Activated CD4-positive, alpha-beta memory T cell treated with anti-CD3 and anti-CD28 coated beads, Interleukin-2, amount 10 ng/mL, durations not matched to agents 7 days and 5 days (primary cell): ENCODE measurements around the gene FAM217A. TPM values are rescaled to one million over a fixed set of nuclear protein-coding genes. Genes with fewer than 3 reads are reported as not detected.
"Not testable (repeated sequence)": the region's sequence is repeated elsewhere in the genome, so short reads cannot be mapped to it uniquely, and the experiment has no call there.

Source experiments
- CTCF ChIA-PET: fragments of 350-600 bp; sonication (Branson Sonifier 250); formaldehyde crosslinking; loops from one replicate; lab custom pipeline; 2021; ENCODE audit warnings: antibody characterized with exemption, inconsistent platforms; lab: Charles Lee
- POLR2A ChIA-PET: fragments of 350-600 bp; sonication (Branson Sonifier 250); formaldehyde crosslinking; loops from one replicate; lab custom pipeline; 2021; ENCODE audit warnings: antibody characterized with exemption; lab: Charles Lee
- DNase-seq: peaks from one replicate; pipeline ENCODE4 v3.0.0-alpha.2; 2020
- H3K27ac Mint-ChIP-seq: one replicate; pipeline ENCODE4 v1.8.0; 2021; ENCODE audit warnings: mild to moderate bottlenecking, mixed read lengths
- H3K27me3 Mint-ChIP-seq: one replicate; pipeline ENCODE4 v1.8.0; 2021; ENCODE audit warnings: mixed read lengths
- H3K36me3 Mint-ChIP-seq: one replicate; pipeline ENCODE4 v1.8.0; 2021; ENCODE audit warnings: low read depth, mixed read lengths
- H3K4me1 Mint-ChIP-seq: one replicate; pipeline ENCODE4 v1.8.0; 2021; ENCODE audit warnings: mixed read lengths
- H3K4me3 Mint-ChIP-seq: one replicate; pipeline ENCODE4 v1.8.0; 2021; ENCODE audit warnings: mild to moderate bottlenecking, mixed read lengths
- H3K9me3 Mint-ChIP-seq: one replicate; pipeline ENCODE4 v1.8.0; 2021; ENCODE audit warnings: mixed read lengths
- total RNA-seq, 2 experiments: library from RNA; stranded (reverse); gene quantifications; one replicate each; pipeline ENCODE4 v1.2.3, GENCODE V29; 2021

Gene FAM217A
- total RNA-seq, 2 experiments from 2014 or later = not detected

DNA sequence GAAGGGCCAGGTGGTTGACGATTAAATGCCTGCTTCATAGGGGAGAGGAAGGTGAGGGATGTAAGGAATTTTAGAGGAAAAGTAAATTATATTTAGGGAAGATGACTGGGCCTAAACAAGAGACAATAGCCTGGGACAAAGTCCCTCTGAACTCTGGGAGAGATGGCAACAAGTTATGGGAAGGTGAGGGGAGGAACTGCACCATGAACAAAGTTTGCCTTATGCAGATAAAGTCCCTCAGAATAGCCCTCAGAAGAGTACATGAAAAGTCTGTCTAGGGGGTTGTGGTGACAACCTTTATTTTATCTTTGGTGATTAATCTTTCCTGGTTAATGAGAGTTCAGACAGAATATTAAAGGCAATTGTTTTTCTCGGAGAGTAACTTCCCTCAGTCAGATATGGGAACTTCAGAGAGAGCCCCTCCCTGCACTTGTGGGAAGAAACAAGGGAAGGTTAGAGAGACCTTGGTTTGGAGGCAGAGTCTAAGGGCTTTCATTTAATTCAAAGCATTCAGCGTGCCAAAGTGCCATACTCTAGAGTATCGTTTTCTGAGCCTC, 27.1 kb upstream of the FAM217A start:
- no peak for DNase-seq
- H3K9me3 Mint-ChIP-seq = no peaks in the 10 kb centered on the region
- H3K4me1 Mint-ChIP-seq = no peaks in the 10 kb centered on the region
- H3K4me3 Mint-ChIP-seq = no peak overlapping the region
- peaks cover 22% of the 10 kb centered on the region for H3K27me3 Mint-ChIP-seq
- H3K27ac Mint-ChIP-seq = no peak overlapping the region
- POLR2A ChIA-PET = no interaction called here
- CTCF ChIA-PET = no interaction called here
- no peaks in the 10 kb centered on the region for H3K36me3 Mint-ChIP-seq

DNA sequence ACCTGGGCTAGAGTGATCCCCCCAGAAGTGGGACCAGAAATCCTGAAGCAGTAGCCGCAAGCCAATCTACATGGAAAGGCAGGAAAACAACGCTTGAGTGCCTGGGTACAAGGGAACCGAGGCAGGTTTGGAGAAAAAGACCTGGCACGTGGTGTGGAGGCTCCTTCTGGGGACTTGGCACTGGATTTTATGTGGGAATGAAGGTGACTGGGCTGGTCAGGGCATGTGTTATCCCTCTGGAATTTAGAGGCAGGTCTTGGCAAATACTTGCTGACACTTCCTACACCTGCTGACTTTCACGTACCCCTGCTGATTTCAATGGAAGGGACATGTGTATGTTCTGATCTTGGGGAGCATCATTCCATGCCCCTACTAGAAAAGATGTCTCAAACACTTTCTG, 25.0 kb upstream of the FAM217A start:
- Mint-ChIP-seq H3K4me1 (no peaks in the 10 kb centered on the region), H3K36me3 (no peaks in the 10 kb centered on the region), H3K27ac (no peak overlapping the region), H3K27me3 (peaks cover 16% of the 10 kb centered on the region), H3K9me3 (no peaks in the 10 kb centered on the region), H3K4me3 (no peak overlapping the region)
- DNase-seq = no peak
- ChIA-PET POLR2A (no interaction called here), CTCF (no interaction called here)

GRCh38 chr6:4102687-4103244, 23.8 kb upstream of the FAM217A start:
- peaks cover 8% of the 10 kb centered on the region for H3K27me3 Mint-ChIP-seq
- no peak for DNase-seq
- H3K9me3 Mint-ChIP-seq = no peaks in the 10 kb centered on the region
- POLR2A ChIA-PET = interaction anchor here (0.7 kb wide), 1 partner anchor 15 kb away, joined by 3 read pairs; no protein-coding TSS in a partner anchor
- H3K4me3 Mint-ChIP-seq = no peak overlapping the region
- no peak overlapping the region for H3K27ac Mint-ChIP-seq
- no peaks in the 10 kb centered on the region for H3K4me1 Mint-ChIP-seq
- CTCF ChIA-PET = interaction anchor here (0.7 to 1.1 kb wide), 2 partner anchors 11 to 370 kb away, joined by 3 read pairs; no protein-coding TSS in a partner anchor
- no peaks in the 10 kb centered on the region for H3K36me3 Mint-ChIP-seq

- H3K4me1 Mint-ChIP-seq = no peaks in the 10 kb centered on the region
- H3K27me3 Mint-ChIP-seq = no peaks in the 10 kb centered on the region
- no peak for DNase-seq
- H3K36me3 Mint-ChIP-seq = no peaks in the 10 kb centered on the region
- H3K4me3 Mint-ChIP-seq = no peak overlapping the region
- H3K27ac Mint-ChIP-seq = no peak overlapping the region
- ChIA-PET POLR2A (no interaction called here), CTCF (interaction anchor here (1.1 kb wide), 1 partner anchor 13 kb away, joined by 3 read pairs; no protein-coding TSS in a partner anchor)
- no peaks in the 10 kb centered on the region for H3K9me3 Mint-ChIP-seq
Measured at GRCh38 chr6:4101298-4101697, 22.4 kb upstream of the FAM217A start.

- H3K27me3 Mint-ChIP-seq = no peaks in the 10 kb centered on the region
- H3K4me3 Mint-ChIP-seq = no peak overlapping the region
- H3K4me1 Mint-ChIP-seq = no peaks in the 10 kb centered on the region
- no peak for DNase-seq
- no peak overlapping the region for H3K27ac Mint-ChIP-seq
- ChIA-PET CTCF (no interaction called here), POLR2A (no interaction called here)
- no peaks in the 10 kb centered on the region for H3K36me3 Mint-ChIP-seq
- H3K9me3 Mint-ChIP-seq = no peaks in the 10 kb centered on the region
Measured at GRCh38 chr6:4100655-4101054, 21.7 kb upstream of the FAM217A start.

DNA sequence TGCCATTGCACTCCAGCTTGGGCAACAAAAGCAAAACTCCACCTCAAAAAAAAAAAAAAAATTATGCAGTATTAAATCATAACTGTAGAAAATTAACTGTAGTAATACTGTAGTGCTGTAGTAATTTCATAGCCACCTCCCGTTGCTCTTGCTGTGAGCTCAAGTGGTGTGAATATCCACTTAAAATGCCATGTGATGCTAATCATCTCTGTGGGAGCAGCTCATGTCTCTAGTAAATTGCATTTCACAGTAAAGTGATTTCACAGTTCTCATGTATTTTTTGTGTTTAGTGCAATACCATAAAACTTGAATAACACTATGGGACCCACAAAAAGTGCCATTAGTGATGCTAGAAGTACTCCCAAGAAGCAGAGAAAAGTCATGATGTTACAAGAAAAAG, 14.4 kb upstream of the FAM217A start:
- H3K27me3 Mint-ChIP-seq = peaks cover 2% of the 10 kb centered on the region
- no peaks in the 10 kb centered on the region for H3K4me1 Mint-ChIP-seq
- ChIA-PET POLR2A (interaction anchor here (0.7 kb wide), 1 partner anchor 621 kb away, joined by 3 read pairs; no protein-coding TSS in a partner anchor), CTCF (no interaction called here)
- no peaks in the 10 kb centered on the region for H3K36me3 Mint-ChIP-seq
- no peak overlapping the region for H3K4me3 Mint-ChIP-seq
- H3K9me3 Mint-ChIP-seq = no peaks in the 10 kb centered on the region
- DNase-seq = no peak
- H3K27ac Mint-ChIP-seq = no peak overlapping the region

DNA sequence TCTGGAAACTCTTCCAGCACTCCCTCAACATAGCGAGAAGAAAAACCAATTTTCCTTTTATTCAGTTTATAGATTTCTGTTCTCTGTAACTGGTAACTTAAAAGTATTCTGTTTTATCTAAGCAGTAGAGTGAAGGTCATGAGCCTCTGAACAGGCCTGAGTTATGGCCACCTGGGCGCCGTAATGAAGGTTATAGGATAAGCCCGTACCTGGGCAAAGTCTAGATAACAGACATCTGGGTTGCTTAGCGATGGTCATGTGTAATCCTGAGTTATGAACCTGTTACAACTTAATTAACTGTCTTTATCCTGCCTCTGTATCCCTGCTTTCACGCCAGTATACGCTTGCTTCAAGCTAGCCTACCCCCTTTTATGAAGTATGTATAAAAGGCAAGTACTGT, 13.0 kb upstream of the FAM217A start:
- no peaks in the 10 kb centered on the region for H3K9me3 Mint-ChIP-seq
- H3K27me3 Mint-ChIP-seq = peaks cover 2% of the 10 kb centered on the region
- no peak for DNase-seq
- no peak overlapping the region for H3K27ac Mint-ChIP-seq
- no peaks in the 10 kb centered on the region for H3K36me3 Mint-ChIP-seq
- no peak overlapping the region for H3K4me3 Mint-ChIP-seq
- POLR2A ChIA-PET = no interaction called here
- no peaks in the 10 kb centered on the region for H3K4me1 Mint-ChIP-seq
- CTCF ChIA-PET = no interaction called here

- H3K36me3 Mint-ChIP-seq, H3K9me3 Mint-ChIP-seq, H3K27ac Mint-ChIP-seq, H3K4me1 Mint-ChIP-seq, CTCF ChIA-PET, H3K27me3 Mint-ChIP-seq, POLR2A ChIA-PET, H3K4me3 Mint-ChIP-seq, DNase-seq: not testable (repeated sequence)
Measured at GRCh38 chr6:4090043-4090442, 11.1 kb upstream of the FAM217A start.

DNA sequence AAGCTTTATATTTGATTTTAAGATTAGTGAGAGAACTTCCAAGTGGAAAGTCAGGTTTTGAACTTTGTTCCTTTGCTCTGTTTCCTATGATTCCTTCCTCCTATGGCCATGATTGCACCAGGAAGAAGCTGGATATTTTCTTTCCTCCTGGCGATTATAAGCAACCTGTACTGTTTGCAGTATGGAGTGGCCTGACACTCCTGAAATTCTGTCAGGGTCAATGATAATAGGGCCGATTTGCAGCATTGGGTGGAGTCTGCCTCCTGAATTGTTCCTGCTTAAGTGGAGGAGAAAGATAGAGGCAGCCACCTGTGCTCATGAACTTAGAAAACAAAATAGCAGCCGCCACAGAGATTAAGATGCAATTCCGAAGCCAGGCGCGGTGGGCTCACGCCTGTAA, 9.8 kb upstream of the FAM217A start:
- ChIA-PET CTCF (interaction anchor here (0.7 kb wide), 1 partner anchor 122 kb away, joined by 3 read pairs; no protein-coding TSS in a partner anchor), POLR2A (no interaction called here)
- H3K27ac Mint-ChIP-seq = no peak overlapping the region

GRCh38 chr6:4085332-4085700, 6.4 kb upstream of the FAM217A start:
- H3K9me3 Mint-ChIP-seq = no peaks in the 10 kb centered on the region
- H3K4me1 Mint-ChIP-seq = no peaks in the 10 kb centered on the region
- DNase-seq = no peak
- CTCF ChIA-PET = no interaction called here
- no peak overlapping the region for H3K4me3 Mint-ChIP-seq
- no peaks in the 10 kb centered on the region for H3K36me3 Mint-ChIP-seq
- no peak overlapping the region for H3K27ac Mint-ChIP-seq
- H3K27me3 Mint-ChIP-seq = peaks cover 2% of the 10 kb centered on the region
- POLR2A ChIA-PET = no interaction called here

More for the DNA sequence above, 9.8 kb upstream of the FAM217A start:
- DNase-seq = no peak
- H3K4me1 Mint-ChIP-seq = no peaks in the 10 kb centered on the region
- no peaks in the 10 kb centered on the region for H3K9me3 Mint-ChIP-seq
- no peak overlapping the region for H3K4me3 Mint-ChIP-seq
- peaks cover 2% of the 10 kb centered on the region for H3K27me3 Mint-ChIP-seq
- H3K36me3 Mint-ChIP-seq = no peaks in the 10 kb centered on the region

- H3K4me1 Mint-ChIP-seq = no peaks in the 10 kb centered on the region
- no peak for DNase-seq
- H3K27me3 Mint-ChIP-seq = peaks cover 2% of the 10 kb centered on the region
- no peak overlapping the region for H3K27ac Mint-ChIP-seq
- H3K4me3 Mint-ChIP-seq = no peak overlapping the region
- POLR2A ChIA-PET = no interaction called here
- CTCF ChIA-PET = no interaction called here
- no peaks in the 10 kb centered on the region for H3K9me3 Mint-ChIP-seq
- no peaks in the 10 kb centered on the region for H3K36me3 Mint-ChIP-seq
Measured at GRCh38 chr6:4084444-4085331, 5.8 kb upstream of the FAM217A start.

- ChIA-PET POLR2A (no interaction called here), CTCF (interaction anchor here (1.5 kb wide), 1 partner anchor 16 kb away, joined by 3 read pairs; no protein-coding TSS in a partner anchor)
- no peaks in the 10 kb centered on the region for H3K36me3 Mint-ChIP-seq
- H3K9me3 Mint-ChIP-seq = no peaks in the 10 kb centered on the region
- peaks cover 8% of the 10 kb centered on the region for H3K27me3 Mint-ChIP-seq
- H3K27ac Mint-ChIP-seq = no peak overlapping the region
- no peak overlapping the region for H3K4me3 Mint-ChIP-seq
- no peaks in the 10 kb centered on the region for H3K4me1 Mint-ChIP-seq
- no peak for DNase-seq
Measured at GRCh38 chr6:4074478-4075235, 4.3 kb downstream of the FAM217A start.

GRCh38 chr6:4071330-4071729, 7.6 kb downstream of the FAM217A start:
- no peak for DNase-seq
- ChIA-PET POLR2A (no interaction called here), CTCF (no interaction called here)
- Mint-ChIP-seq H3K27ac (no peak overlapping the region), H3K9me3 (no peaks in the 10 kb centered on the region), H3K36me3 (no peaks in the 10 kb centered on the region), H3K4me1 (no peaks in the 10 kb centered on the region), H3K4me3 (no peak overlapping the region), H3K27me3 (no peaks in the 10 kb centered on the region)
